GM12875 (cell line): Measurements from ENCODE around the gene TMEM120B.

ENCODE experiments used
- H3K4me3 ChIP-seq: one replicate; pipeline ENCODE4 v1.5.1; 2011; ENCODE audit warnings: low read depth, low read length, control low read depth
- TF ChIP-seq, protein P1 (sequence below): IDR thresholded peaks from 2 replicates; pipeline ENCODE4 v1.5.1; 2011; ENCODE audit warnings: low read depth, mild to moderate bottlenecking, control low read depth, inconsistent platforms, low read length, moderate library complexity, borderline replicate concordance; ENCODE audit not compliant: insufficient read depth

The TMEM120B gene

DNA sequence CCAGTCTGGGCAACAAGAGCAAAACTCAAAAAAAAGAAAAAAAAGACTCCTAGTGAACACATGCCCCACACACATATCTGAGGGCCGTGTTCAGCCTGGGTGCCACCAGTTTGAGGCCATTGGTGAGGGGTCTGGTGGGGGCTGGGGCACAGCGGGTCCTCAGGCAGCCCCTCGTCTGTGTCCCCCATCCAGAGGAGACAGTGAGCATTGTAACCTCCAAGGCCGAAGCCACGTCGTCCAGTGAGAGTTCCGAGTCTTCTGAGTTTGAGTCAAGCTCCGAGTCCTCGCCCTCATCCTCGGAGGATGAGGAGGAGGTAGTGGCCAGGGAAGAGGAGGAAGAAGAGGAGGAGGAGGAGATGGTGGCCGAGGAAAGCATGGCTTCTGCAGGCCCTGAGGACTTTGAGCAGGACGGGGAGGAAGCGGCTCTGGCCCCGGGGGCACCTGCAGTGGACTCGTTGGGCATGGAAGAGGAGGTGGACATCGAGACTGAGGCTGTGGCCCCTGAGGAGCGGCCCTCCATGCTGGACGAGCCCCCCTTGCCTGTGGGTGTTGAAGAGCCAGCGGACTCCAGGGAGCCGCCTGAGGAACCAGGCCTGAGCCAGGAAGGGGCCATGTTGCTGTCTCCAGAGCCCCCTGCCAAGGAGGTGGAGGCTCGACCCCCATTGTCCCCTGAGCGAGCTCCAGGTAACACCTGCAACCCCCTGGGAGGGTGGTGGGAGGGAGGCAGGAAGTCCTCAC lies 106.8 kb downstream of the TMEM120B start:
- TF ChIP-seq, protein P1, sequence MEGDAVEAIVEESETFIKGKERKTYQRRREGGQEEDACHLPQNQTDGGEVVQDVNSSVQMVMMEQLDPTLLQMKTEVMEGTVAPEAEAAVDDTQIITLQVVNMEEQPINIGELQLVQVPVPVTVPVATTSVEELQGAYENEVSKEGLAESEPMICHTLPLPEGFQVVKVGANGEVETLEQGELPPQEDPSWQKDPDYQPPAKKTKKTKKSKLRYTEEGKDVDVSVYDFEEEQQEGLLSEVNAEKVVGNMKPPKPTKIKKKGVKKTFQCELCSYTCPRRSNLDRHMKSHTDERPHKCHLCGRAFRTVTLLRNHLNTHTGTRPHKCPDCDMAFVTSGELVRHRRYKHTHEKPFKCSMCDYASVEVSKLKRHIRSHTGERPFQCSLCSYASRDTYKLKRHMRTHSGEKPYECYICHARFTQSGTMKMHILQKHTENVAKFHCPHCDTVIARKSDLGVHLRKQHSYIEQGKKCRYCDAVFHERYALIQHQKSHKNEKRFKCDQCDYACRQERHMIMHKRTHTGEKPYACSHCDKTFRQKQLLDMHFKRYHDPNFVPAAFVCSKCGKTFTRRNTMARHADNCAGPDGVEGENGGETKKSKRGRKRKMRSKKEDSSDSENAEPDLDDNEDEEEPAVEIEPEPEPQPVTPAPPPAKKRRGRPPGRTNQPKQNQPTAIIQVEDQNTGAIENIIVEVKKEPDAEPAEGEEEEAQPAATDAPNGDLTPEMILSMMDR: no peak
- H3K4me3 ChIP-seq: no peak overlapping the region

DNA sequence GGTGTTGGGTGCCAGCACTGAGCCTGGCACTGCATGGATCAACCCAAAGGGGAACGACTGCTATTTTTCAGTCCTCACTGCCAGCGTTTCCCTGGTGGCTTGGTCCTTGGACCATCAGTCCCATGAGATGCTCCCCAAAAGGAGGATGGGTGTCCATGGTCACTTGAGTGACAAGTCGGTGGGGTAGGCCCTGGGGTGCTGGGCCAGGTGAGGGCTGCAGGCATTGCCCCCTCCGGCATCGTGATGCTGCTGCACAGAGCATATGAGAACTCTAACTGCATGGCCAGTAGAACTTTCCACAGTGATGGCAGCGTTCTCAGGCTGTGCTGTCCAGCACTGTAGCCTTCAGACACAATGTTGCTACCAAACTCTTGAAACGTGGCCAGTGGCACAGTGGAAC lies 107.5 kb downstream of the TMEM120B start:
- TF ChIP-seq, protein P1: no peak

DNA sequence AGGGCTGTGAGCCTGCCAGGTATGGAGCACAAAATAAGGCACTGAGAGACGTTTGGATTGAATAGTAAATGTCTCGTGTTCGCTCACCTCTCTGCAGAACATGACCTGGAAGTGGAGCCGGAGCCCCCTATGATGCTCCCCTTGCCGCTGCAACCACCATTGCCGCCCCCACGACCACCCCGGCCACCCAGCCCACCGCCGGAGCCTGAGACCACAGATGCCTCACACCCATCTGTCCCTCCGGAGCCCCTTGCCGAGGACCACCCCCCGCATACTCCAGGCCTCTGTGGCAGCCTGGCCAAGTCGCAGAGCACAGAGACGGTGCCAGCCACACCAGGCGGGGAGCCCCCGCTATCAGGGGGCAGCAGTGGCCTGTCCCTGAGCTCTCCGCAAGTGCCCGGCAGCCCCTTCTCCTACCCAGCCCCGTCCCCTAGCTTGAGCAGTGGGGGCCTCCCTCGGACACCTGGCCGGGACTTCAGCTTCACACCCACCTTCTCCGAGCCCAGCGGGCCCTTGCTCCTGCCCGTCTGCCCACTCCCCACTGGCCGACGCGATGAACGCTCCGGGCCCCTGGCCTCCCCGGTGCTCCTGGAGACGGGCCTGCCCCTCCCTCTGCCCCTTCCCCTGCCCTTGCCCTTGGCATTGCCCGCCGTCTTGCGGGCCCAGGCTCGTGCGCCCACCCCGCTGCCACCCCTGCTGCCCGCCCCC lies 110.0 kb downstream of the TMEM120B start:
- TF ChIP-seq, protein P1: no peak
- H3K4me3 ChIP-seq: no peak overlapping the region

More for the DNA sequence above, 107.5 kb downstream of the TMEM120B start:
- no peak overlapping the region for H3K4me3 ChIP-seq

DNA sequence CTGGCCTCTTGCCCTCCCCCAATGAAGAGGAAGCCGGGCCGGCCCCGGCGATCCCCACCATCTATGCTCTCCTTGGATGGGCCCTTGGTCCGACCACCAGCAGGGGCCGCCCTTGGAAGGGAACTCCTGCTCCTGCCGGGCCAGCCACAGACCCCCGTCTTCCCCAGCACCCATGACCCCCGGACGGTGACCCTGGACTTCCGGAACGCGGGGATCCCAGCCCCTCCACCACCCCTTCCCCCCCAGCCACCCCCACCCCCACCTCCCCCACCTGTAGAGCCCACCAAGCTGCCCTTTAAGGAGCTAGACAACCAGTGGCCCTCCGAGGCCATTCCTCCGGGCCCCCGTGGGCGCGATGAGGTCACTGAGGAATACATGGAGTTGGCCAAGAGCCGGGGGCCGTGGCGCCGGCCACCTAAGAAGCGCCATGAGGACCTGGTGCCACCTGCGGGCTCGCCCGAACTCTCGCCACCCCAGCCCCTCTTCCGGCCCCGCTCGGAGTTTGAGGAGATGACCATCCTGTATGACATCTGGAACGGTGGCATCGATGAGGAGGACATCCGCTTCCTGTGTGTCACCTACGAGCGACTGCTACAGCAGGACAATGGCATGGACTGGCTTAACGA lies 110.7 kb downstream of the TMEM120B start:
- H3K4me3 ChIP-seq: no peak overlapping the region
- TF ChIP-seq, protein P1: no peak

DNA sequence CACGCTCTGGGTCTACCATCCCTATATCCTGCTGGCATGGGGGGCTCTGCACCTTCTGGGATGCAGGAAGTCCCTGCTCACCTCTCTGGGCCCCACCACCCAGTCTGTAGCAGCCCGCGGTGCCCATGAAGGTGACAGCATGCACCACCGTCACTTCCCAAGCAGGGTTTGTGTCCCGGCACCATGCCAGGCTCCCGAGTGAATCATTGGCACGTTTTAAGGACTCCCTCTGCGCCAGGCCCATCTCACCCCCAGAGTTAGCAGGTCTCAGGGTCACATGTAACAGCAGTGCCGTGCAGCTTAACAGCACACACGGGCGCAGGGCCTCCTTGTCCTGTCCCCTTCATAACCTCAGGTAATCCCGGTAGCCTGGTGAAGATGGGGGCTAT lies 111.2 kb downstream of the TMEM120B start:
- no peak overlapping the region for H3K4me3 ChIP-seq
- TF ChIP-seq, protein P1: no peak

DNA sequence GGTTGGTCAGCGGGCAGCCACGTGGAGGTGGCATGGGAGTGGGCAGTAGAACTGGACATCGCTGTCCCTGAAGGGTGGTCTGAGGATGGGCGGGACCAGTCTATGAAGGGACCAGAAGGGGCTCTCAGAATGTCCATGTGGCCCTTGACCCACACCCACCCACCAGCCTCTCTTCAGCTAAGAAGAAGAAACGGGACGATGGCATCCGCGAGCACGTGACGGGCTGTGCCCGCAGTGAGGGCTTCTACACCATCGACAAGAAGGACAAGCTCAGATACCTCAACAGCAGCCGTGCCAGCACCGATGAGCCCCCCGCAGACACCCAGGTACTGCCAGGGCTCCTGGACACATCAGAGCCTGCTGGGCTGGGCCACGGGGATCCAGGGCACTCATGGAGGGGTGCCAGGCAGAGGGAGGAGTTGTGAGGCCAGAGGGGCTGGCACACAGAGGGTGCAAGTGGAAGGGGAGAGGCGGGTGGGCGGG lies 112.5 kb downstream of the TMEM120B start:
- H3K4me3 ChIP-seq: no peak overlapping the region
- TF ChIP-seq, protein P1: no peak
